NCI-H345 (cell line): ENCODE measurements around the gene DDX24.

Experiments
- DNase-seq: peaks from one replicate; lab custom pipeline; 2025; lab: John Stamatoyannopoulos, UW

DDX24 gene

DNA sequence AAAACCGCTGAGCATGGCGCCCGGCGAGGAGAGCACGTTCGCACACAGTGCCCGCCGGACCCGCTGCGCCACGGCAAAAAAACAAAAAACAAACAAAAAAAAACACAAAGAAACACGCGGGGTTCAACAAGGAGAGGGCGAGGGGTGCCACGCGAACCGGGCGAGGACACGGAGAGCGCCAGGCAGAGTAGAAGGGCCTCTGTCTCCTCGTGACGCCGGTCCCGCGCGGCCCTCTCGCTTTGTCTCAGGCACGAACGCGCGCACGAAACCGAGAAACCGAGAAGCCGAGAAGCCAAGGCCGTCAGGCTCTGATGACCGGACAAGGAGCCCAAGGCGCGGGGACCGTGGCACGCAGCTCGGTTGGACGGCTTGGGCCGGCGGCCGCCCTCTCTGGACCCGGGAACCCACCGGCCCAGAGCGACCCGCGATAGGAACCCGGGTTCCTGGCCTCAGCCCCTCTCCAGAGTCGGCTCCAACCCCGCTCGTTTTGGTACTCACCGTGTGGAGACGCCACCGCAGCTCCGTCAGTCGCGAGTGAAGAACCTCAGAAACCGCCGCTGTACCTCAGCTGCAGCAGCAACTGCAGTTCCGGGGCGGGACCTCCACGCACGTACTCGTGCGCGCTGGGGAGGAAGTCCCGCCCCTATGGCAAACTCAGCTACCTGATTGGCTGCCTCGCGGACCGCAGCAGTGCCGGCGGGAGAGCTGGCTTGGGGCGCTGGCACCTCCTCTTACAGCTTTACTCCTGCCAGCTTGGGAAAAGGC lies at the start of gene DDX24, which contains the start of gene IFI27L1:
Gene DDX24 (minus strand): TSS at position 582 of the 765 bp plus-strand sequence. CDS start 1,460 bp downstream, outside the sequence.
Gene IFI27L1 (plus strand): TSS at position 690 of the 765 bp plus-strand sequence. CDS start 15,628 bp downstream, outside the sequence.
- DNase-seq: peak; percentile 97

DNA sequence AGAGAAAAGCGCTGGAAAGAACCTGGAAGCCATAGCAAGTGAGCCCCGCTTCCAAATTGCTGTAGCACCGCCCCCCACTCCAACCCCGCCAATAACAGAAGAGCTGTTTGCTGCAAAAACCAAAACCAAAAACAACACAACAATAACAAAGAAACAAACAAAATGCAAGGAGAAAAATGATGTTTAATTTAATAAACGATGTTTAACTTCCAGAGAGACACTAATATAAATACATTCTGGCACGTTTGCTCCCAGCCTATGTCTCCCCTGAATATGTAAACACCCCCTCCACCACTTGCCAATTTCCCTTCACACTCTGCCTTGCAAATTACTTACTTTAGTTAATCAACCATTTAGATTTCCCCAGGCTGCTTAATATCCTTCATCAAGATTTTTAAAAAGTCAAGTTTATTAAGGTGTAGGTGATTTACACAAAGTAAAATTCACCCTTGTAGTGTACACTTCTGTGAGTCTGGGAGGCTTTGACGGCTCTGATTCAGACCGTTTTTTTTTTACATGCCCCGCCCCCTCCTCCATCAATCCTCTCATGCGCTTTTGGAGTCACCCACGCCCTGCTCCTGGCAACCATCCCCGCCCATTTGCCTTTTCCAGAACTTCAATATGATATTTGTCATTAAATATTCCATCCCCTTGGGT lies 48.9 kb upstream of the DDX24 start:
- DNase-seq: peak; percentile 78

GRCh38 chr14:94129111-94129757 lies 48.2 kb upstream of the DDX24 start, which contains the start of gene IFI27L2:
Gene IFI27L2 (minus strand): TSS chr14:94129604. CDS start chr14:94129564, 40 bp downstream.
- DNase-seq: peak; percentile 93

- DNase-seq: no peak
Measured at GRCh38 chr14:94128216-94128839, 47.3 kb upstream of the DDX24 start.

DNA sequence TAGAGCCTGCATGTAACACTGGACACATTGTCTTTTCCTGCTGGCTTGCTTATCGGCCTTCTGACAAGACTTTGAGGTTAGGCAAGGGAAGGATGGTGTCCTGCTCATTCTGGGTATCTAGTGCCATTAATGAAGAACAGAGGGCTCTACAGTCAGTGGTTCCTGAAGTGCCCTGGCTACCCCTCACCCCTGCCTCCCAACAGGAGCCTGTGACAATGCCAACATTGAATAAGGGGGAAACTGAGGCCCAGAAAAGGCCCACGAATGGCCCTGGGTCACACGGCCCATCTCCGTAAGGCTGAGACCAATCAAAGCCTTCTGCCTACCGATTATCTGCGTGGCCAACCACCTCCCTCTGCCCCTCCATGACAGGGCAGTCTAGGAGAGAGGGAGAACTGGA lies 46.3 kb upstream of the DDX24 start:
- no peak for DNase-seq

DNA sequence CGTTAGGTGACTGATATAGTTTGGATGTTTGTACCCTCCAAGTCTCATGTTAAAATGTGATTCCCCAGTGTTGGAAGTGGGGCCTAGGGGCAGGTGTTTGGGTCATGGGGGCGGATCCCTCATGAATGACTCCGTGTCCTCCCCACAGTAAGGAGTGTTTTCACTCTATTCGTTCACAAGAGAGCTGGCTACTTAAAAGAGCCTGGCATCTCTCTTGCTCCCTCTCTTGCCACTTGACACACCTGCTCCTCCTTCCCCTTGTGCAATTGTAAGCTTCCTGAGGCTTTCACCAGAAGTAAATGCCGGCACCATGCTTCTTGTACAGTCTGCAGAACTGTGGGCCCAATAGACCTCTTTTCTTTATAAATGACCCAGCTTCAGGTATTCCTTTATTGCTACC lies 45.8 kb upstream of the DDX24 start:
- DNase-seq: no peak

GRCh38 chr14:94126419-94126677 lies 45.3 kb upstream of the DDX24 start:
- DNase-seq: no peak

DNA sequence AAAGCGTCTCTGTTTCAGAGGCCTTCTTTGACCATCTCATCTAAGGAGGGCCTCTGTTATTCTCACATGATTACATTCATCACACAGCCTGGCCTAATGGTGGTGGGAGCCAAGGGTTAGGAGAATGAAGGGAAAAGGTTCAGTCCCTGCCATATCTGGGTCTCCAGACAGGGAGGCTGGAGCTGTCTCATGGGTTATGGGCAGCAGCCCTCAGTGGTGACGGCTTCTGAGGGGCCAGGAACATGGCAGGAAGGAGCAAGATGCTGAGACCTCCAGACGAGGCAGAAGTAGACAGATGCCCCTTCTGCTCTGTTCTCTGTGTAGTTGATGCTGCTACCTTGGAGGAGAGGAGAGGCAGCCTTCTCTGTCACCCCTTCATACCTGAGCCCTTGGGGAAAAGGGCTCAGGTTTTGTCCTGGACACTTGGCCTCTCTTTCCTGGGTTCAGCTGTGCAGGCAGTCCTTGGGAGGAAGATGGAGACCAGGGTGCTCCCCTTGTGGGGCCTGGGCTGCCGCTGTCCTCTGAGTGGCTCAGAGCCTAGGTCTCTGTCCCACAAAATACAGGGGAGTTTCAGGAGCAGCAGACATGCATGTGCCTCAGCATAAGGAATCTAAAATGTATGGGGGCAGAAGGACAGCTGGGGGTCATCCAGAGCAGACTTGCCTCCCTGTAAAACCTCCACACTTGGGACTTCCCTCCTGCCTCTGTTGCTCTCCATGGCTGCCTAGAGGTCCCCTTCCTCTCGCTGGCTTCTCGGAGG lies 44.8 kb upstream of the DDX24 start:
- no peak for DNase-seq

DNA sequence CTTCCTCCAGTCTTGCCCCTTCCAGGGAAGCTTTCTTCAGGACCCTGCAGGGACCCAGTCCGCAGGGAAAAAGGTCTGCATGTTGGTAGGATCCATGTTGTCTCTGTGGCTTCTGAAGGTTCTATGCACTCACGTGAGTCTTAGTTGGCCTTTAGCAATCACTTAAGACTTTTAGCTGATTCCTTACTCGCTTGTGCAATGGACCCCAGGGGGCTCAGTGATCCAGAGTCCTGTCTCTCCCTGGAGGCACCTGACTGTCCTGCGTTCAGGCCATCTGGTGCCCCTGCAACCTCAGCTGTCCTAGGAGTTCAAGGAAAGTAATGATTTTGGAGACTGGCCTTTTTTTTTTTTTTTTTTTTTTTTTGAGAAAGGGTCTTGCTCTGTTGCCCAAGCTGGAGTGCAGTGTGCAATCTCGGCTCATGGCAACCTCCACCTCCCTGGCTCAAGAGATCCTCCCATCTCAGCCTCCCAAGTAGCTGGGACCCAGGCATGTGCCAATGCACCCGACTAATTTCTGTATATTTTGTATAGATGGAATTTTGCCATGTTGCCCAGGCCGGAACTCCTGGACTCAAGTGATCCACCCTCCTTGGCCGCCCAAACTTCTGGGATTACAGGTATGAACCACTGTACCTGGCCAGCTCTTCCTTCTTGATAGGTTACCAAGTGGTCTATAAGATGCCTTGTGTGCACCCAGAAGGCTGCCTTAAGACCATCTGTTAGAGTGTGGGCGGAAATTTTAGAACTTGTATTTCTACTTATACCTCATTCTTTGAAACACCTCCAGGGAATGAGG lies 43.8 kb upstream of the DDX24 start:
- DNase-seq: no peak

DNA sequence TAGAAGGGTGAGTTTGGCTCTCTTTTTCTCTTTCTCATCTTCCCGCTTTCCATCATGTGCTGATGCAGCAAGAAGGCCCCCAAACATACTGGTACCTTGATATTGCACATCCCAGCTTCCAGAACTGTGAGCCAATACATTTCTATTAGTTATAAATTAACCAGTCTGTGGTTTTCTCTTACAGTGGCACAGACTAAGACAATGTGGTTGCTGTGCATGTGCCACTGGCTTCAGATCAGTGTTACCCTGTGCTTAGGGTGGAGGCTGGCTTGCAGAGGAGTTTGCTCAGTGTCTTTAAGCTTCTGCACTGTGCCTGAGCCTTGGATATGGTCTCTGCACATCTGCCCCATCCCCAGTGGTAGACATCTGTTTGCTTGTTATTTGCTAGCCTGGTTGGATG lies 42.9 kb upstream of the DDX24 start:
- no peak for DNase-seq

GRCh38 chr14:94123296-94123695 lies 42.3 kb upstream of the DDX24 start:
- DNase-seq: no peak

- DNase-seq: no peak
Measured at GRCh38 chr14:94122438-94122837, 41.4 kb upstream of the DDX24 start.

DNA sequence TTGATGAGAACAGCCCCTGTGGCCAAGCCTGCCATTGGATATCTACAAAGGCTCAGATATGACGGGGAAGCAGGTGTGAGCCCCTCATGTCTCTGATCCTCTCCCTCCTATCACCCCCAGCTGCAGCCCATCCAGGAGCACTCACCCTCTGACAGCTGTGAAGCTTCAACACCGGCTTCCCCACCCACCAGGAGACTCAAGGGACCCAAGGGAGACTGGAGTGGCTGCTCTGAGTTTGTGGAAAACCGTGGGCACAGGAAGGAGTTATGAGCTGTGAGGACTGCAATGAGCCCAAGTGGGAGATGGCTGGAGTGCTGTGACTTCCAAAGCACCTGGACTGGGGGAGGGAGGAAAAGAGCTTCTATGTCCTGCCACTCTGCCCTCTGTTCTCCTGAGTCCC lies 40.5 kb upstream of the DDX24 start:
- no peak for DNase-seq

DNA sequence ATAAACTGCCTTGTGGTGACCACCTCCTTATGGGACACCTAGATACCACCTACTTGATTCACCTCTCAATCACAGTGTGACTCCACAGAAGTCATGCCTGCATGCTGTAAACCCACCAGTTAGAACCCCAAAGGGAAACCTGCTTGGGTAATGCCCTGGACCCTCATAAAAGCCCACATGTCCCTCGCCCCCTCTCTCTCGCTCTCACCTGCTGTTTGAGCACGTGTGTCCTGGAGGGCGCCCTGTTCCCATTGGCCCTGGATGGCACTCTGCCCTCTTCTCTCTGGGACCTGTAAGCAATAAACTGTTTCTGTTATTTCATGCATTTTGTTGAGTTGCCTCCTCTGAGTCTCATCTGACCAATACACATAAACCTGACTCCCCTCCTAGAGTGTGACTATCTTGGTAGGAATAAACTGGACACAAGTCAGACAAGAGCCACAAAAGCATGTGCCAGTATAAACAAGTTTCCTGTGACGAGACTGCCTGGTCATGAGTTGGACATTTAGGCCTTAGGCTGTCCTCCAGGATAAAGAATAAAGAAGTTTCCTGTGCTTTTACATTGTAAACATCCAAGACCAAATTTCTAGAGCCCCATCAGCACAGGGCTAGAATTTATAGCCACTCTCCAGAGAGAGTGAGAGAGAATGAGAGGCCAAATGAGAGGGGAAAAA lies 39.8 kb upstream of the DDX24 start:
- DNase-seq: no peak

- DNase-seq: no peak
Measured at GRCh38 chr14:94119071-94119470, 38.1 kb upstream of the DDX24 start.

DNA sequence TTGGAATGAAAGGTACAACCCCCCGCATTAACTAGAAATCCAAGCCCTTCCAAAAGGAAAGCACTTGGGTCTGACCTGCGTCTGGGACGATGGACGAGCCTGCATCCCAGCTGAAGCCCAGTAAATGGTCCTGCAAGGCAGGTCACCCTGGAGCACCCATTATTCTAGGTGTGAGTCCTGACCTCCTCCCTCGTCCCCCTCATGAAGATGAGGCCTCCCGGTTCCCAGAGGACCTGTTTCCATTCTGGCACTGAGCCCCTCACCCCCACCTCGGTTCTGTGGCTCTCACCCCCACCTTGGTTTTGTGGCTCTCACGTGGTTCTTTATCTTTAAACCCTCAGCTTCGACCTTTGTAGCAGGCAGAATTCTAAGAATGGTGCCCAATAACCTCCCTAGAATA lies 36.9 kb upstream of the DDX24 start:
- DNase-seq: no peak

- no peak for DNase-seq
Measured at GRCh38 chr14:94116701-94117100, 35.7 kb upstream of the DDX24 start.

- no peak for DNase-seq
Measured at GRCh38 chr14:94115631-94116030, 34.6 kb upstream of the DDX24 start.

DNA sequence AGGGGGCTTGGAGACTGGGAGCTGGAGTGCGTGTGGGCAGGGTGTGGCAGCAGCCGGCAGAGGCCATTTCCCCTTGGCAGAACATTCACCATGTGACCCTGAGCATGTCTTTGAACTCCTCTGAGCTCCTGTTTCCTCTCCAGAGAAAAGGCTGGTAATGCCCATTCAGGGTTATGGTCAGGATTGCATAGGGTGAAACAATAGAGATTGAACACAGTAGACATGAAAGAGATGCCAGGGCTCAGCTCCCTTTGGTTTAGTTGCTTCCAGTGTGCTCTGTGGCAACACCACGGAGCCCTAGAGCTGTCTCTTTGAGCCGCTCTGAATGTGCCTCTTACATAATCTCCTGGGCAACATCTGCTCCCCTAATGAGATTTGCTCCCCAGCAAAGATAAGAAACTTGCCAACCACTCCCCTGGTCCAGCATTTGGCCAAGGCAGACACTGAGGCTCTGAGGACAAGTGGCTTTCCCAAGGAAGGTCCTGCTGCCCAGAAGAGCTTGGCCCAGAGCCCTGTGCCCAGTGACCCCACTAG lies 34.1 kb upstream of the DDX24 start:
- no peak for DNase-seq

DNA sequence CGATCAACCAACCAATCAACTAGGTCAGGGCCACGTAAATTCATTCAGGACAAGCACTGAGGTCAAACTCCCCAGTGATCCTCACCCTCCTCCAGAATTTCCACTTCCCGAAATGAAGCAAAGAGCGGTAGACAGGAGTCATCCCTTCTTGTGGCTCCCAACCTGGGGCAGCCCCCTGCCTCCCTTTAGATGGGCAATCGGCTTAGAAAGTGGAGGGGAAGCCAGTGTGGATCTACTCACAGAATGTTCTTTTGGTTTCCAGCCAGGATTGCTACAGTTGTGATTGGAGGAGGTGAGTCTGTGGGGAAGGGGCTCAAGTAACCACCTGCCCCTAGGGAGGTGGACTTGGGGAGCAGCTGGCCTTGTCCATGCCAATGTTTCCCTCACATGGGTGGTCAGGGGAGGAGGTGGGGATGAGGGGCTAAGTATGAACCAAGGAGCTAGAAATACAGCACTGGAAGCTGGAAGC lies 33.6 kb upstream of the DDX24 start:
- DNase-seq: no peak
